Measurements from ENCODE around the gene RXRB.

The RXRB gene

DNA sequence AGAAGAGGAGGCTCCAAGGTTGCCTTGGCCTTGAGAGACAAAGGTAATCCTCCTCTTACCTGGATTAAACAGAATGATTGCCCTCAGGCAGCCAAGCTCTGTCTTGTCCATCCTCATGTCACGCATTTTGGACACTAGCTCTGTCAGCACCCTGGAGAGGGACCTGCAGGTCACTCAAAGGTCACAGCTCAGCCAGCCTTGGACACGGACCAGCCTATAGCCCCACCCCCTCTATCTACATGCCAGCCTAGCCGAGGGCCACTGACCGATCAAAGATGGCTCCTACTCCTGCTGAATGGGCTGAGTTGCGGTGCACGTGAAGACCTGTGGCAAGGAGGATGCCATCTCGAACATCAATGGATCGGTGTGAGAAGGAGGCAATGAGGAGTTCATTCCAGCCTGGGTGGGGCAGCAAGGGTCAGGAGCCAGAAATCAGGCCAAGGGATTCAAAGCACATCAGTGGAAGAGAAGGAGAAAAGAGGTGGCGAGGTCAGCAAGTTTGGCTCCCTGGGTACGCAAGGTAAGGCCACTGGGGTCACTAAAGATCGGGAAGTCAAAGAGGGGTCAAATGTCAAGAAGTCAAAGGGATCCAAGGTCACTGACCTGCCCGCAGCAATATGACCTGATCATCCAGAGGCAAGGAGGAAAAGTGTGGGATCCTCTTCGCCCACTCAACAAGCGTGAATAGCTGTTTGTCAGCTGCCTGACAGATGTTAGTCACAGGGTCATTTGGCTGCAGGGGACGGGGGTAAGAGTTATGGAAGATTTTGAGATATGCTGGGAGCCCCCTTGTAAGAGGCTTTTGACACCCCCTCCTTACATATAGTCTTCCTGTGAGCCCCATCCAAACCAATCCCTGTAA lies 4.9 kb downstream of the RXRB start:
- DNase-seq, result no peak

DNA sequence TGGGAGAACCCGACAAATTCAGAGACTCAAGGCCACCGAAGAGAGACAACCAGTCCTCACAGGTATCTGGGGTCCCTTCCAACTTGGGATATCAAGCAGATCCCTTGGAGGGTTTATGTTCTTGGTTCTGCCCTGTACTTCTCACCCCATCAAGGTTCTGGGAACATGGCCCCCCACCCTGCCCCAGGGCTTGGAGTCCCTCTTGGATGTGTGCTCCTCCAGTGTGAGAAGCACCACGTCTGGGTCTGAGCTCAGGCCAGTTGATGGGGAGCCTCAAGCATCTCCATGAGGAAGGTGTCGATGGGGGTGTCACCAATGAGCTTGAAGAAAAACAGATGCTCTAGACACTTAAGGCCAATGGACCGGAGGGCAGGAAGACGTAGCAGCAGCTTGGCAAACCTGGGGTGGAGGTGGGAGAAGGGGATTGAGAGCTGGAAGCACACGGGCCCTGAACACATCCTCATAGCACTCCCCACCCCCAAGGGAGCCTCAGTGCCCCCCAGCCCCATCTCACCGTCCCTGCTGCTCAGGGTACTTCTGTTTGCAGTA lies 6.0 kb downstream of the RXRB start:
- DNase-seq, result no peak

DNA sequence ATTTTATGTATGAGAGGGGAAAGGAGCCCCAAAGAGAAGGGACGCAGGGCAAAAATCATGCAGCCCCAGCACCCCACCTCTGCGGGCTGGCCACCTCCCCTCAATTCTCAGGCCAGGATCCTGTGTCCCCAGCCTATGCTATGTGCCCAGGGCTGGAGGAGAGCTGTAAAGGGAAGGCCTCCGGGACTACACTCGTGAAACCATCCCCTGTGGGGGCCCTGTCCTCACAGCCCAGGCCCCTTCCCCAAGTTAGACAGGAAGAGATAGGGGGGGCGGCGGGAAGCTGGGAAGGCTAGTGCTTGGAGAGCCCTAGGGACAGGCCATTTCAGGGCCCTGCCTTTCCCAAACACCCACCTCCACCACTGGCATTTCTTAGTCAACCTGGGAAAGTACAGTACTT lies 6.8 kb downstream of the RXRB start:
- no peak for DNase-seq

GRCh38 chr6:33192671-33193602 lies 7.5 kb downstream of the RXRB start:
- peak; percentile 27 for DNase-seq

DNA sequence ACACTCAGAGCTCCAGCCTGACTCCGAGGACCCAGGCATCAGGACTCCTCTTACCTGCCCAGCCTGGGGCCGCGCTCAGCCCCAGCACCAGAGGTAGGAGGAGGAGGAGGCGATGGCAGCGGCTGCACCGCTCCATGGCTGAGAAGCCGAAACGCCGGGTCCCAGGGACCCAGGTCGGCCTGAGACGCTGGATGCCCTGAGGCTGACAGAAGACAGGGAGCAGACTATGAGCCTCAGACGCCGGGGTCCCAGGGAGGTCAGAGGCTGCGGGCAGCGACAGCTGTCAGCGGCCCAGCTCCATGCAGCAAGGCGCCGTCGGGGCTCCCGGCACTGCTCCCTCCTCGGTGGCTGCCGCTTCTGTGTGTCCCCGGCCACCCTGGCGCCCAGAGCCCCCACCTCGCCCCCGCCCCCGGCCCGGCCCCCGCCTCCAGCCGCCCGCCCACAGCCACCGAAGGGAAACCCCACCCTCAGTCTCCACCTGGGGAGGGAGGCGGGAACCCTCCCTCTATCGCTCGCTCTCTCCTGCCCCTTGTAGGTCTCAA lies 8.3 kb downstream of the RXRB start, which contains the start of gene COL11A2:
TSS of gene COL11A2 (minus strand) at position 363 of the 542 bp plus-strand sequence. CDS start at position 136, 227 bp downstream.
- DNase-seq, result no peak

DNA sequence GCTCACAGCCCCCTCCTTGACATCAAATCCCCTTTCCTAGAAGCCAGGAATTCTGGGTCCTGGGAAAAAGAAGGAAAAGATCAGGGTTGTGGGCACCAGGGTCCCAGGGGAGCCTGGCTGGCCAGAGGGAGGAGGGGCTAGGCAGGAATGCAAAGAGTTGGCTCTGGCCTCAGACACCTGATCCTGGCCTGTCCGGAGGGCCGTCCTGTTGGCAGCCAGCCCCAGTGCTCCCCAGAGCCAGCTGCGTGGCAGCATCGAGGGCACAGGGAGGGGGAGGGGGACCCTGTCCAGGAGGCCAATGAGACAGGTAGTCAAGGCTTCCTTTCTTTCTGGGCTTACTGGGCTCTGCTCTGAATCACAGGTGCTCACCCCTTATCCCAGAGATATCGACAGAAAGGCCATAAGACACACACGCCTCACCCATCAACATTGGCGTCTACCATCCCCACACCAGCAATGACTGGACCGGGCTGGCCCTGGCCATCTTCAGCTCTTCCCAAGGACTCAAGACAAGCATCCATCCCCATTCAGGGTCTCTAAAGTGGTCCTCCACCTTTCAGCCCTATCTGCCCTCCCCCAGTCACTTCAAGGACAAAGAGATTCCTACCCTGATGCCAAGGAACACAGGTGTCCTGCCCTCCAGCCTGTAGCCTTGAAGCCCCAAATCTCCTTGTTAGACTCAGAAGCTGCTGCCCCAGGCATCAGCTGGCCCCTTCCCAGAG lies 8.9 kb downstream of the RXRB start:
- DNase-seq, result no peak

GRCh38 chr6:33190504-33191107 lies 9.9 kb downstream of the RXRB start:
- DNase-seq, result no peak

- DNase-seq, result no peak
Observed at GRCh38 chr6:33189625-33190448, 10.6 kb downstream of the RXRB start.

GRCh38 chr6:33189164-33189563 lies 11.3 kb downstream of the RXRB start:
- no peak for DNase-seq

- DNase-seq, result no peak
Observed at GRCh38 chr6:33187809-33188208, 12.7 kb downstream of the RXRB start.

DNA sequence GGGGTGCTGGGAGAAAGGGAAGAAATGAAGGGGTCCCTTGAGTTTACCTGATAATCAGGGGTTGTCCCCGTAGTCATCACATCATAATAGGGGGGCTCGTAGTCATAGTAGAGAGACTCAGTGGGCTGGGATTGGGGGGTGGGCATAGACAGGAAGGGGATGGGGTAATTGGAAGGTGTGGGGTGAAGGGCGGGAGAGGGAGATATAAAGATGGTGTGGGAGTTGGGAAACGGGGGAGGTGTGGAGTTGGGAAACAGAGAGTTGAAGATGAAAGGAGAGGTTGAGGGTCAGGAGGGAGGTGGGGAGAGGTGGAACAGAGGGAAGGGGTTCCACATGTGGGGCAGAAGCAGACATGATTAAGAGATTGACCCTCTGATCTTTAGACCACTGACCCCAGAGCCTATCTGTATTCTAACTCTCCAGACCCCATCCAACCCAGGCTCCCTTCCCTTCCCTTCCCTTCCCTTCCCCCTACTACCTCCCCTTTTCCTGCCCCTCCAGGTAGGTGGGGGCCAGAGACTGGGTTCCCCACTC lies 14.7 kb downstream of the RXRB start:
- DNase-seq, result no peak

- DNase-seq, result no peak
Observed at GRCh38 chr6:33185190-33185589, 15.3 kb downstream of the RXRB start.

GRCh38 chr6:33183071-33183683 lies 17.3 kb downstream of the RXRB start:
- DNase-seq, result no peak

GRCh38 chr6:33181141-33181540 lies 19.3 kb downstream of the RXRB start:
- DNase-seq, result no peak

GRCh38 chr6:33178755-33179475 lies 21.6 kb downstream of the RXRB start:
- DNase-seq, result no peak

GRCh38 chr6:33177552-33178446 lies 22.7 kb downstream of the RXRB start:
- DNase-seq, result no peak

DNA sequence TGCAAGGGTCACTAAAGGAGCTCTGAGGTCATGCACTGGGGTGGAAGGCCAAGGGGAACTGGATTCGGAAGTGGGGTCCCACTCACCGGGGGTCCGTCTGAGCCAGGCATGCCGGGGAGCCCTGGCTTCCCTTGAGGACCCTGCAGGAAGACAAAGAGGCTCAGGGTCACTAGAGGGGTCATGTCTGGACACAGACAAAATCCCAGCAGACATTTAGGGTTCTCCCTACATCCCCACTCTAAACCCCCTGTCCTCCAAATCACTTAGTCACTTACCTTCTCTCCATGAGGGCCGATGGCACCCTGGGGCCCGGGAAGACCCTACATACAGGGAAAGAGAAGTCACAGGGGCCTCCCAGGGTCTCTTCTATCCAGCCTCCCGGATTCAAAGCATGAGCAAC lies 23.6 kb downstream of the RXRB start:
- DNase-seq, result no peak

DNA sequence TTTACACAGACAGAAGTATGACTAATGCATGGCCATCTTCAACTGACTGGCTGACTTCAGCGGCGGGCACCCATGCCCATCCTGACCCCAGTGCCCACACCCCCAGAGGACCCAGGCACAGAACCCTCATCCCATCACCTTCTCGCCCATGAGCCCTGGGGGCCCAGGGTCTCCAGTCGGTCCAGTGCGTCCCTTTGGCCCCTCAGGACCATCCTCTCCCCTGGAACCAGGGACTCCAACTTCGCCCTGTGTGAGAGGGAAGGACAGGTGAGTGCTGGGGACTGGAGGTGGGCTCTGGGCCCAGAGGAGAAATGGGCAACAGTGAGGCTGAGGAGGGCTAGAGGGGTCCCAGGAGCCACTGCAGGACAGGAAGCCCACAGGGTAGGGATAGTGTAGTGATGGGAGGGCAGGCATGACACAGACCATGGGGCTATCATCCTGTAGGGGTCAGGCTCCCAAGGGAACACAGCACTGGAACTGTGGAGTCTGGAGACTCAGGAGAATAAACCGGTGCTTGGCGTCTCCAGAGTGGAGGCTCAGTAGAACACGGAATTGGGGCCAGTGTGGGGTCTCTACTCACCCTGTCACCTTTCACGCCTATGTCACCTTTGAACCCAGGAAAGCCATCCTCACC lies 24.9 kb downstream of the RXRB start:
- DNase-seq, result no peak
